ENCODE data around the gene PCNA.

The PCNA gene

GRCh38 chr20:5090191-5090590 lies 29.6 kb downstream of the PCNA start:
- DNase-seq (ENCODE audit: low read depth): peak; percentile 88
- TF ChIP-seq MAX (IDR thresholded peaks at IDR 0.05; ENCODE audit: low read depth, low read length) (peak; percentile 59; the same call in 1 of the 2 replicates), MYC (IDR thresholded peaks at IDR 0.05; ENCODE audit: low read depth, low read length) (peak; percentile 54; the same call in 1 of the 2 replicates), CTCF (IDR thresholded peaks at IDR 0.05; ENCODE audit: low read depth, low read length) (no peak), POLR2A (IDR thresholded peaks at IDR 0.05; ENCODE audit: extremely low read depth, insufficient read length) (no peak)
- no peak overlapping the region for H3K4me3 ChIP-seq (ENCODE audit: low read depth, low read length)

GRCh38 chr20:5088688-5089087 lies 31.1 kb downstream of the PCNA start:
- TF ChIP-seq POLR2A (IDR thresholded peaks at IDR 0.05; ENCODE audit: extremely low read depth, insufficient read length): no peak
- TF ChIP-seq MAX (IDR thresholded peaks at IDR 0.05; ENCODE audit: low read depth, low read length): no peak
- TF ChIP-seq MYC (IDR thresholded peaks at IDR 0.05; ENCODE audit: low read depth, low read length): no peak
- no peak for TF ChIP-seq CTCF (IDR thresholded peaks at IDR 0.05; ENCODE audit: low read depth, low read length)

GRCh38 chr20:5085380-5085779 lies 34.4 kb downstream of the PCNA start:
- no peak overlapping the region for H3K4me3 ChIP-seq (ENCODE audit: low read depth, low read length)
- DNase-seq (ENCODE audit: low read depth): peak; percentile 67
- TF ChIP-seq MAX (IDR thresholded peaks at IDR 0.05; ENCODE audit: low read depth, low read length) (no peak), POLR2A (IDR thresholded peaks at IDR 0.05; ENCODE audit: extremely low read depth, insufficient read length) (no peak), MYC (IDR thresholded peaks at IDR 0.05; ENCODE audit: low read depth, low read length) (no peak), CTCF (IDR thresholded peaks at IDR 0.05; ENCODE audit: low read depth, low read length) (no peak)

More at GRCh38 chr20:5088688-5089087, 31.1 kb downstream of the PCNA start:
- no peak for DNase-seq (ENCODE audit: low read depth)
- no peak overlapping the region for H3K4me3 ChIP-seq (ENCODE audit: low read depth, low read length)

GRCh38 chr20:5080384-5080877 lies 39.3 kb downstream of the PCNA start:
- H3K4me3 ChIP-seq (ENCODE audit: low read depth, low read length): no peak overlapping the region
- DNase-seq (ENCODE audit: low read depth): peak; percentile 96
- TF ChIP-seq MYC (IDR thresholded peaks at IDR 0.05; ENCODE audit: low read depth, low read length): no peak
- no peak for TF ChIP-seq POLR2A (IDR thresholded peaks at IDR 0.05; ENCODE audit: extremely low read depth, insufficient read length)
- TF ChIP-seq MAX (IDR thresholded peaks at IDR 0.05; ENCODE audit: low read depth, low read length): peak; percentile 58; the same call in 1 of the 2 replicates
- no peak for TF ChIP-seq CTCF (IDR thresholded peaks at IDR 0.05; ENCODE audit: low read depth, low read length)

GRCh38 chr20:5078399-5078958 lies 41.3 kb downstream of the PCNA start:
- H3K4me3 ChIP-seq (ENCODE audit: low read depth, low read length): peak overlapping the region; percentile 62
- peak; percentile 98 for DNase-seq (ENCODE audit: low read depth)
- TF ChIP-seq MYC (IDR thresholded peaks at IDR 0.05; ENCODE audit: low read depth, low read length): peak; percentile 90
- TF ChIP-seq MAX (IDR thresholded peaks at IDR 0.05; ENCODE audit: low read depth, low read length): peak; percentile 95
- peak; percentile 68 for TF ChIP-seq POLR2A (IDR thresholded peaks at IDR 0.05; ENCODE audit: extremely low read depth, insufficient read length)
- no peak for TF ChIP-seq CTCF (IDR thresholded peaks at IDR 0.05; ENCODE audit: low read depth, low read length)

Measured in NB4 (cell line).